K562 (cell line): ENCODE results near the gene NR1I3. TPM values are rescaled to one million over a fixed set of nuclear protein-coding genes. Genes with fewer than 3 reads are reported as not detected.

Experiments used
- ATAC-seq: fragments of 200-7000 bp; cut with Tn5 transposase; 3 replicates; pipeline ENCODE4 v1.9.1; 2020; ENCODE audit warnings: moderate library complexity
- BruUV-seq: library from RNA; stranded (reverse); fragments of 400-500 nt; replicated peaks from 2 replicates; lab custom pipeline; 2021; lab: Mats Ljungman, UMichigan
- CTCF ChIA-PET: fragments of 300-600 bp; formaldehyde crosslinking; extraction: SDS; loops from one replicate; lab custom pipeline; 2021; ENCODE audit warnings: low intra/inter-chr PET ratio; lab: Yijun Ruan, JAX
- POLR2A ChIA-PET: fragments of 300-600, 350-650 bp; sonication (Branson Sonifier 250); formaldehyde crosslinking; extraction: SDS; loops from one replicate; lab custom pipeline; 2021; ENCODE audit warnings: antibody characterized with exemption, inconsistent platforms; lab: Yijun Ruan, JAX
- DNase-seq, 4 experiments: peaks; one replicate each; pipeline versions ENCODE4 v3.0.0 to v3.0.0-alpha.2; 2011 to 2018; ENCODE audit warnings: low spot score in 3 of 4, mixed read lengths in 3 of 4; ENCODE audit errors: extremely low read depth in 1 of 4
- FAIRE-seq: peaks from 2 replicates; lab custom pipeline; 2011; peaks lifted over from hg19 to GRCh38; lab: Jason Lieb, UNC
- H2AFZ ChIP-seq: 2 replicates; pipeline ENCODE4 v1.6.0; 2011; ENCODE audit warnings: low read depth, low read length, control low read depth, inconsistent platforms
- H3K27ac ChIP-seq: fragments of 200-600 bp; 3 replicates; pipeline ENCODE4 v1.8.0; 2011; ENCODE audit warnings: low read depth, mild to moderate bottlenecking, control low read depth, inconsistent platforms, low read length, moderate library complexity, mixed read lengths; ENCODE audit errors: extremely low read depth
- H3K27me3 ChIP-seq, 2 experiments: fragments of 300-600 bp in 1 of 2; 2 replicates in 1 of 2; 3 replicates in 1 of 2; pipeline versions ENCODE4 v1.6.0 to v1.8.0; 2011; ENCODE audit warnings: inconsistent platforms in 2 of 2, low read length in 2 of 2, mild to moderate bottlenecking in 1 of 2, mixed read lengths in 1 of 2, moderate library complexity in 1 of 2; ENCODE audit not compliant: control insufficient read depth in 2 of 2, insufficient read depth in 2 of 2
- H3K36me3 ChIP-seq: fragments of 300-600 bp; 3 replicates; pipeline ENCODE4 v1.8.0; 2011; ENCODE audit warnings: mild to moderate bottlenecking, low read length, inconsistent platforms; ENCODE audit not compliant: control insufficient read depth, insufficient read depth
- H3K4me1 ChIP-seq, 2 experiments: fragments of 200-600 bp in 1 of 2; replicated peaks in 1 of 2; 2 replicates in 1 of 2; 3 replicates in 1 of 2; pipeline versions ENCODE4 v1.5.1 to v1.8.0; 2011; ENCODE audit warnings: inconsistent platforms in 2 of 2, low read length in 2 of 2, mild to moderate bottlenecking in 1 of 2, mixed read lengths in 1 of 2, moderate library complexity in 1 of 2; ENCODE audit not compliant: control insufficient read depth in 2 of 2, insufficient read depth in 2 of 2
- H3K4me2 ChIP-seq: 2 replicates; pipeline ENCODE4 v1.6.1; 2011; ENCODE audit warnings: low read length, control low read depth, inconsistent platforms, mixed read lengths; ENCODE audit not compliant: insufficient read depth
- H3K4me3 ChIP-seq: fragments of 200-600 bp; sonication (generic), shearing (Covaris generic); 2 replicates; pipeline ENCODE4 v1.5.1; 2016; ENCODE audit warnings: control low read depth, inconsistent platforms
- H3K79me2 ChIP-seq: fragments of 200-600 bp; 3 replicates; pipeline ENCODE4 v1.8.0; 2011; ENCODE audit warnings: low read length, inconsistent platforms; ENCODE audit not compliant: control insufficient read depth, insufficient read depth
- H3K9ac ChIP-seq, 2 experiments: 2 replicates each; pipeline versions ENCODE4 v1.6.0 to v1.6.1; 2011; ENCODE audit warnings: low read depth in 2 of 2, low read length in 2 of 2, control low read depth in 1 of 2, inconsistent platforms in 1 of 2, mild to moderate bottlenecking in 1 of 2, mixed read lengths in 1 of 2; ENCODE audit not compliant: insufficient read depth in 1 of 2
- H3K9me1 ChIP-seq: one replicate; pipeline ENCODE4 v1.6.0; 2011; ENCODE audit warnings: inconsistent platforms, mild to moderate bottlenecking, low read length, moderate library complexity; ENCODE audit not compliant: control insufficient read depth, insufficient read depth
- H3K9me3 ChIP-seq: replicated peaks from 2 replicates; pipeline ENCODE4 v1.5.1; 2011; ENCODE audit warnings: low read depth, low read length, inconsistent platforms; ENCODE audit not compliant: control insufficient read depth, insufficient read depth
- H4K20me1 ChIP-seq: replicated peaks from 2 replicates; pipeline ENCODE4 v1.6.1; 2011; ENCODE audit warnings: low read length, inconsistent platforms, mixed read lengths; ENCODE audit not compliant: control insufficient read depth, insufficient read depth
- ARID2 ChIP-seq: fragments of 450-650 bp; IDR thresholded peaks from 2 replicates; pipeline ENCODE4 v1.6.1; 2017; ENCODE audit warnings: antibody characterized with exemption, mild to moderate bottlenecking
- ATF2 ChIP-seq: sonication (generic); formaldehyde crosslinking; IDR thresholded peaks from 2 replicates; pipeline ENCODE4 v1.8.1; 2022; ENCODE audit warnings: missing genetic modification reagents
- GTF2B ChIP-seq: IDR thresholded peaks from 2 replicates; pipeline ENCODE4 v1.6.1; 2011; ENCODE audit not compliant: insufficient read length; ENCODE audit errors: extremely low read depth
- HDAC8 ChIP-seq: fragments of 450-650 bp; IDR thresholded peaks from 2 replicates; pipeline ENCODE4 v1.6.1; 2016; ENCODE audit warnings: mild to moderate bottlenecking, missing genetic modification characterization, moderate library complexity, missing compliant biosample characterization
- KHSRP ChIP-seq: fragments of 450-650 bp; IDR thresholded peaks from 2 replicates; pipeline ENCODE4 v1.6.1; 2017
- MBD2 ChIP-seq: sonication (generic); IDR thresholded peaks from 2 replicates; pipeline ENCODE4 v1.6.1; 2016; ENCODE audit warnings: low read depth, borderline replicate concordance
- MCM5 ChIP-seq: fragments of 450-650 bp; IDR thresholded peaks from 2 replicates; pipeline ENCODE4 v1.6.1; 2016; ENCODE audit warnings: low read depth
- MLLT1 ChIP-seq, 2 experiments: fragments of 450-650 bp; IDR thresholded peaks; 2 replicates each; pipeline ENCODE4 v1.6.1; 2016
- NONO ChIP-seq, 2 experiments: fragments of 200-400 bp in 1 of 2; fragments of 450-650 bp in 1 of 2; formaldehyde crosslinking in 1 of 2; IDR thresholded peaks; 2 replicates each; pipeline ENCODE4 v1.6.1; 2017; ENCODE audit warnings: low read depth in 2 of 2, mild to moderate bottlenecking in 2 of 2, moderate library complexity in 2 of 2, low read length in 1 of 2
- NR2C2 ChIP-seq, 2 experiments: fragments of 200-800 bp in 1 of 2; sonication (Bioruptor generic) in 1 of 2; sonication (generic) in 1 of 2; formaldehyde crosslinking in 1 of 2; IDR thresholded peaks; 2 replicates each; pipeline versions ENCODE4 v1.6.1 to v1.8.0; 2016 to 2022; ENCODE audit warnings: mild to moderate bottlenecking in 1 of 2, missing compliant biosample characterization in 1 of 2, missing genetic modification characterization in 1 of 2, missing genetic modification reagents in 1 of 2
- PHF8 ChIP-seq: fragments of 200-600 bp; sonication (generic); IDR thresholded peaks from 2 replicates; pipeline ENCODE4 v1.6.1; 2012; ENCODE audit warnings: mixed run types, mild to moderate bottlenecking, inconsistent platforms, low read length, moderate library complexity, borderline replicate concordance
- RNF2 ChIP-seq: sonication (generic); IDR thresholded peaks from 2 replicates; pipeline ENCODE4 v1.6.1; 2016
- SMARCA4 ChIP-seq: fragments of 450-650 bp; IDR thresholded peaks from 2 replicates; pipeline ENCODE4 v1.6.1; 2016
- SRF ChIP-seq, 2 experiments: fragments of 250-450, 450-650 bp in 1 of 2; sonication (Bioruptor Pico) in 1 of 2; sonication (generic) in 1 of 2; formaldehyde crosslinking; IDR thresholded peaks; 2 replicates each; pipeline versions ENCODE4 v1.5.0 to v1.5.1; 2020 to 2022; ENCODE audit warnings: mild to moderate bottlenecking in 1 of 2, missing genetic modification reagents in 1 of 2
- TAF7 ChIP-seq: fragments of 450-650 bp; IDR thresholded peaks from 2 replicates; pipeline ENCODE4 v1.6.1; 2016; ENCODE audit warnings: missing genetic modification characterization, missing compliant biosample characterization
- TBP ChIP-seq: optimal IDR thresholded peaks from 2 replicates; pipeline ENCODE3; 2011; ENCODE audit warnings: low read depth, low read length, improper control_type of control experiment
- TOE1 ChIP-seq, 2 experiments: fragments of 450-650 bp in 1 of 2; sonication (generic) in 1 of 2; formaldehyde crosslinking in 1 of 2; IDR thresholded peaks; 2 replicates each; pipeline versions ENCODE4 v1.7.1 to v1.8.0; 2016 to 2022; ENCODE audit warnings: borderline replicate concordance in 2 of 2, mild to moderate bottlenecking in 2 of 2, antibody characterized with exemption in 1 of 2, inconsistent platforms in 1 of 2, low read depth in 1 of 2, missing genetic modification reagents in 1 of 2, moderate library complexity in 1 of 2
- ZNF12 ChIP-seq: sonication (generic); formaldehyde crosslinking; IDR thresholded peaks from 2 replicates; pipeline ENCODE4 v1.4.0; 2020; ENCODE audit warnings: mild to moderate bottlenecking, missing genetic modification reagents
- ZNF232 ChIP-seq: sonication (generic); formaldehyde crosslinking; IDR thresholded peaks from 2 replicates; pipeline ENCODE4 v1.8.0; 2022; ENCODE audit warnings: mild to moderate bottlenecking, missing genetic modification reagents
- ZNF655 ChIP-seq: fragments of 250-450 bp; sonication (Bioruptor Pico); IDR thresholded peaks from 2 replicates; pipeline ENCODE4 v1.5.0; 2021
- WGBS: fragments of 100-300 bp; shearing (Covaris generic); methylation state at CpG from one replicate; pipeline ENCODE4 v1.1.6; 2016; ENCODE audit warnings: low coverage, mixed read lengths; ENCODE audit not compliant: insufficient coverage; ENCODE audit errors: missing lambda C conversion rate; 5-methylcytosine and 5-hydroxymethylcytosine counted together
- in situ Hi-C: fragments of 300-500 bp; cut with MboI; formaldehyde crosslinking; loops from 4 replicates; pipeline ENCODE4 v1.15.0; 2018; ENCODE audit warnings: inconsistent platforms, mixed read lengths
- intact Hi-C: fragments of 100-400 bp; cut with micrococcal nuclease; formaldehyde crosslinking; loops from 2 replicates; pipeline ENCODE4 v1.14.2; 2022
- polyA plus RNA-seq, 8 experiments: library from polyadenylated mRNA; depleted of rRNA in 4 of 8; stranded (reverse) in 5 of 8; unstranded in 3 of 8; fragments of >200 nt; fragmentation: Nextera tagmentation in 2 of 8; fragmentation: Illumina TruSeq in 1 of 8; extraction: Ambion mirVana in 2 of 8; extraction: Trizol in 1 of 8; gene quantifications; 2 replicates each; pipeline versions ENCODE4 v1.2.1 to v1.2.3, GENCODE V29; 2011 to 2014; ENCODE audit warnings: inconsistent platforms in 1 of 8, missing spikeins in 1 of 8
- total RNA-seq, 7 experiments: library from RNA; depleted of rRNA in 6 of 7; stranded (reverse); fragments of >200 nt in 6 of 7; fragmentation: Illumina TruSeq in 2 of 7; extraction: Trizol in 2 of 7; gene quantifications; 2 replicates each; pipeline versions ENCODE4 v1.2.1 to v1.2.3, GENCODE V29; 2011 to 2021; ENCODE audit warnings: low replicate concordance in 1 of 7

The NR1I3 gene
- total and polyA plus RNA-seq, 9 of the 15 experiments (the other 6 are each of a cell fraction or from before 2014, with no cell fraction given), result 0.11 TPM; not detected in 8

- Histone ChIP-seq H3K9ac (no peak overlapping the region), H3K27ac (no peak overlapping the region), H3K4me1 (no peaks in the 10 kb centered on the region), H3K27me3 (peaks cover 7 to 23% of the 10 kb centered on the region in 2 experiments), H3K4me2 (no peak overlapping the region), H3K36me3 (no peaks in the 10 kb centered on the region), H3K79me2 (no peaks in the 10 kb centered on the region), H3K9me1 (no peaks in the 10 kb centered on the region), H4K20me1 (no peaks in the 10 kb centered on the region), H3K9me3 (no peaks in the 10 kb centered on the region), H3K4me3 (no peak overlapping the region), H2AFZ (no peak overlapping the region)
- no peak for FAIRE-seq
- ATAC-seq, result no peak
- intact Hi-C loops, result no loop called here
- no peak for TF ChIP-seq ZNF232
- TF ChIP-seq MCM5, result no peak
- no peak for TF ChIP-seq SRF (CRISPR knock-in tag; IDR thresholded peaks at IDR 0.05)
- no peak for TF ChIP-seq TOE1 (IDR thresholded peaks at IDR 0.05; ENCODE audit: borderline replicate concordance)
- no peak for TF ChIP-seq TOE1 (CRISPR knock-in tag; IDR thresholded peaks at IDR 0.05; ENCODE audit: borderline replicate concordance, low read depth)
- no peak for TF ChIP-seq MBD2
- no peak for TF ChIP-seq HDAC8 (tag)
- no peak for TF ChIP-seq ZNF12 (CRISPR knock-in tag)
- no peak for TF ChIP-seq SMARCA4
- no peak for TF ChIP-seq TAF7 (tag)
- no peak for TF ChIP-seq MLLT1 (IDR thresholded peaks at IDR 0.05)
- TF ChIP-seq RNF2, result no peak
- TF ChIP-seq PHF8, result no peak
- no peak for TF ChIP-seq GTF2B
- TF ChIP-seq TBP, result no peak
- no peak for TF ChIP-seq NR2C2 (CRISPR knock-in tag; IDR thresholded peaks at IDR 0.05)
- TF ChIP-seq NR2C2 (tag; IDR thresholded peaks at IDR 0.05), result no peak
- TF ChIP-seq KHSRP, result no peak
- TF ChIP-seq ZNF655, result no peak
- TF ChIP-seq ATF2, result no peak
- TF ChIP-seq NONO (IDR thresholded peaks at IDR 0.05; ENCODE audit: low read depth in 2 of 2, low read length in 1 of 2), result no peak
- no peak for TF ChIP-seq ARID2
- DNase-seq, result no peak
- 0% methylated on average over 3 of the region's 3 CpGs for WGBS
- ChIA-PET CTCF (no interaction called here), POLR2A (interaction anchor here (1.0 kb wide), 1 partner anchor 12 kb away, joined by 3 read pairs; no protein-coding TSS in a partner anchor)
- in situ Hi-C loops, result no loop called here
- BruUV-seq, result no TSS peak
Observed at GRCh38 chr1:161273402-161273801, 35.4 kb upstream of the NR1I3 start.
